NCI-H1417 (cell line): Measurements from ENCODE around the gene BMP5.
A peak's percentile ranks its signal among the peaks of the same experiment; 100 is the strongest.

Experiments
- DNase-seq, 3 experiments: peaks; one replicate each; lab custom pipeline; 2025; lab: John Stamatoyannopoulos, UW

BMP5 gene

DNA sequence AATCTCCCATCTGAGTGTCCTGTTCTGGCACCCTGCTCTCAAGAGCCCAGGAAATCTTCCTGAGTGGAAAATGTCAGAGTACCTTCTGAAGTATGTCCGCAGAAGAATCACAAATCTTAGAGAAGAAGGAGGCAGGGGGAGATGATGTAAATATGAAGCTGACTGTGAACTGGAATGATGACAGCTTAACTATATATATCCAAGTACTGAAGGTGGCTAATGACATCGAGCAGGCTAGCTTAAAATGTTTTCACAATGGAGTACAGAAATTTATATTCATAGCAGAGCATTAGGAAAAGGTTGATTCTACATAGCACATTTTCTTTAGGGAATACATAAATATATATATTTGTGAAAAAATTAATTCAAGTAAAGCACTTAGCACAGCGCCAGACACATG lies 64.3 kb downstream of the BMP5 start:
- no peak for DNase-seq

DNA sequence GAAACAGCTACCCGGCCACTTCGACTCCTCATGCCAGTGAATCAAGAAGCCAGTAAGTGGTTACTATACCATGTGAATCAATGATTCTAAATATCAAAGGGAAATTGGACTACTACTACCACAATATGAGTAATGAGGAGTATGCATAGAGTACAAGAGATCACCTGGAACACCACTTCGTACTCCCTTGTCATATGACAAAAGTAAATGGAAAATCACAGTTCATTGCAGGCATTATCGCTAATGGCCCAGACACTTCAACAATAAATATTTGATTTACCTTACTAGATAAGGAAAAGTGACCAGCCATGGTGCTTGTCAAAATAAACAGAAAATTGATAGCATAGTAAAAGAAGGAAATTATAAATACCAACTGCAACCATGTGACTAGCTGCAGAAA lies 73.1 kb downstream of the BMP5 start:
- no peak for DNase-seq

DNA sequence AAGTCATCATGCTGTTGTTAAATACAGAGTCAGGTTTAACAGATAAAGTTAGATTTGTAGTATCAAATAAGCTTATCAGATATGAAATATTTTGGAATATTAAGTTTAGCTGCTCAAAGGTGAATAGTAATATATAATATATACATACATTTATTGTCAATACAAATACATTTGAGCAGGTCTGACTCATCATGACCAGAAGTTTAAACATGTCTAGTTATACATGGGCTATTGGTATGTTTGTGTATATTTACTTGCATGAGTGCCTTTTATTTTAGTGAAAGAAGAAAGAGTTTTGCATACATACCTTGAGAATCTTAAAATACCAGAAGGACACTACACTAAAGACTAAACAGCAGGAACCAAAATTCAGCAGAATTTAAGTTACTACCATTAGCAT lies 76.8 kb downstream of the BMP5 start:
- DNase-seq, result no peak

DNA sequence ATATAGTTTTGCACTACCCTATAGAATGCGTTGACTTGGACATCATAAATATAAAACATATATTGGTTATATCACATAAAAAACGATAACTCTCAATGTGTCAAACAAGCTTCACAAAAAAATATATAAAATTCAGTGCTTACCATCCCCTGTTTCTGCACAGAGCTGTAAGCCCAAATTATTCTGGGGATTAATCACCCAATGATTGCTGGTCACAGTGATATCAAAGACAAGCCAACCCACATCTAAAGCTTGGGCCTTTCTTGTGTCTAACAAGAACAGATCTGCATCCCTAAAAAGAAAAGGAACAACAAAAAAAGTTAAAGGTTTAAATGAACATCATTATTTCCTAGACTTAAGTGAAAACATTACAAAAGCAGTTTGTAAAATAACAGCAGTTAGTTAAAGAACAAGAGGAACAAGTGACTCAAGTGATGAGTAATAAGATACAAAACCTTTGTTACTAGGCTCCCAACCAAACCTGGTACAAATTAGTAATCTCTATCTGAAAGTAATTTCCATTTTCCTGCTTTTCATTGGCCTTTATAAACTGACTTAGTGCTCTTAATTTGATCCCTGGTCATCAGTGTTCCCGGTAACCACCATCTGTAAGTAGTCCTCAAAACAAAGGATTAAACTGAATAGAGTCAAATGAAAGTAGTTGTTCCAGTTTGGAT lies 81.1 kb downstream of the BMP5 start:
- no peak for DNase-seq

DNA sequence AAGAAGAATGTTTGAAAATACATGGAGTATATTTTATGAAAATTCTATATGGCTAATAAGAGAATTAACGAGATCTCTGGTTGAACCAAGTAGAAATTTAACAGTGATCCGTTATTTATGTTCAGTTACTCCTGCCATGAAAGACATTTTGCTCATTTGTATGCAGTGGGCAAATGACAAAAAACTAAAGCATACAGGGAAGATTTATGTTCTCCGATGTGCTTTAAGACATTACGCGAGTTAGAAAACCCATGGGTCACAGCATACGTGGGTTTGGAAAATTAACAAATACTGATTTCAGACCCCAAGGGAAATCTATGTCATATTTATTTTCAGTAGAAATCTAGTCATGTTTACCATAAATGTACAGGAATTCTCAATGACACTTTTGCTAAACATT lies 90.1 kb downstream of the BMP5 start:
- DNase-seq, result no peak

DNA sequence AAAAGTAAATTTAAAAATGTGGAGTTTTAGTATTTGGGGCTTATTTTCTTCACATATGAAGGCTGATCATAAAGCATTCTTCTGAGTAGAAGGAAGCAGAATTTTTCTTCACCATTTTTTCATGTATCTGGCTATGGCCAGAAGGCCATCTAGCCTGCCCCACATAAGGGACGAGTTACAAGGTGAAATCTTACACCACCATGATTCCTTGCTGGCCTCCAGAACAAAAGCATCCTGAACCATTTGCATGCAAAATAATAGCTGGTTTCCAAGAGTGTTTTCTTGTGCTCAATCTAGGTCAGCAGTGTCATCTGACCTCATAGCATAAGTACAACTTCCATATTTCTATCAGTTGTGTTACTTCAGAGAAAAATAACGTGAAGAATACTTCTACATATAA lies 93.1 kb downstream of the BMP5 start:
- no peak for DNase-seq

DNA sequence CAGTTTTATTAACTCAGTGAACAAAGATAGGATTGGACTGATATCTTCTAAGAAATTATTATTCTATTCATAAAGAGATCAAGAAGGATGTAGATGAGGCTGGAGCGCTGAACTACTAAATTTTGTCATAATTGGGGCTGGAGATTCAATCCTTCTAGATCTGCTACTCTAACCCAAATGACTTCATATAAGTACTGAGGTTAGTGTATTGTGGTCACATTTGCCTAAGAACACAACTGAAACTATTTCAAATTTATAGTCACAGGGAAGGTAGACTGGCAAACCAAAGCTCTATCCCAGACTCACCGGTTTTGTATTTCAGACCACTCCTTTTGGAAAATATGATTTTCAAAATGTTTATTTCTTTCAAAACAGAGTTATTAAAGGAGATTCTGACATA lies 96.7 kb downstream of the BMP5 start:
- DNase-seq, result no peak

DNA sequence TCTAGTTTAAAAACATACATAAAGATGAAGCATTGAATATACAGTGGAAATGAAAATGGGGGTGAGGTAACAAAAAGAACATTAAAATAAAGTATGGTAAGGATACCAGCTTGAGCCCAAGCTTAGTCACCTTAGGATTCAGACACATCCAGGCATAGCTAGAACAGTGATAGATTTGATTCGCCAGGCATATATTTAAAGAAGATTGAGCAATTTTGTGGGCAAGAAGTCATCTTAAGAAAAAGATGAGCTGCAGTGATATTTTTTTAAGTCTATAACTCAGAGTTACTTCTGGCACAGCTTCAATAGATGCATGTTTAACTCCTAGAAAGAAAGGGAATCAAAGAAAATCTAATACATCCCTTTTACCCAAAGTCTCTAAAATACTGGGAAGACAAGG lies 97.9 kb downstream of the BMP5 start:
- DNase-seq, result no peak

DNA sequence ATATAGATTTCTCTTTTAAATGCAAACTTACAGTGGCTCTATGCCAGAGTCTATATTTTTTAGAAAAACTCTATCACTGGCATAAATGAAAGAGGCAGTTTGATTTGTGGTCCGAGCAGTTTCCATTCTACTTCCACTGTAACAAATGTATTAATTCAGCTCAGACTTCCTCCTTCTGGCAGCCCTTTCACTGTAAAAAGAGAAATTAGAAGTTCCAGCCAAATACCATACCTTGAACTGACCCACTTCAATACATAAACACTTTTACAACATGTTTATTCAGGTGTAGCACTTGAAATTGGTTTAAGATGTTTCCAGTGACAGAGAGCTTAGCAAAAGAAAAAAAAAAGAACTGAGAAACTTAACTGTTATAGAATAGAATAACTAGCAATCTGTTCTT lies 99.3 kb downstream of the BMP5 start:
- no peak for DNase-seq

DNA sequence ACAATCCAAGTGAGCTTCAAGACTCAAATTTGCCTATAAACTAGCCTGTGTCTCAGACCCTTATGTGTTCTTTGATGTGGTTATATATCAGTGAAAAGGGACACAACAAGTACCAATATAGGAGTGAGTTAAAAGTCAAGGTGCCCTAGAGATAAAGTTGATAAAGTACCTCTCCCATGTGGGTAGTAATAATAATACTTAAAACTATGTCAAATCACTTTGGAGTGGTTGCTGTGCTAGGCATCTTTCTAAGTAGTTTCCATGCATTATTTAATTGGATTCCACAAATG lies 100.4 kb downstream of the BMP5 start:
- no peak for DNase-seq

DNA sequence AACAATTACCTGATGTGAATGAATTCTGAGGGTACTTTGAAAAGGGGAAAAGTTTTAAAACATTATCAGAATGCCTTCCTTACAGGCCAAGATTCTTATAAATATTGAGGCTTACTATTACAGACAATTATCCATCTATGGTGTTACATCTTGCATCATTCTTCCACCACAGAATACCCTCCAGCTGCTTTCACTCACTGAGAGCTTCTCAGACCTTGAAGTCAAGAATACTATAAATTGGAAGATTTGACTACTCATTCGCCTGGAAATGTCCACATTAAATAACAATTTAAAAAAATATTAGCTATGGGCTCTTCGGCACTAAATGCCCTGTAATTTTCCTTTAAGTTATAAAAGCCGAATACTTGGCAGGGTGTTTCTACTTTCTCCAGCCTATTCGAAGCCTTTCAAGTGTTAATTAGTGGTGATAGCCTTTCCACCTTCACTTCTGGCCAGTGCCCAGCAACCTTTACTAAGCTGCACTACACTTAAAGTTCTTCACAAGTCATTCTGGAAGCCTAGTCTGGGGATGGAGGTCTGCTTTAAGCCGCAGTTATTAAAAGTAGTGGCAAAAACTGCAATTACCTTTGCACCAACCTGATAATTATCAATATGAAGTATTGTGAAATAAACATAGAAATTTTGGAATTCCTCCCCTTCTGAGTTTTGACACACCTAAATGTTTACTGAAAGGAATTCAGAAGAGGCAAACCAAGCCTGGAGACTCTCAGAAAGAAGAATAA lies 100.9 kb downstream of the BMP5 start:
- DNase-seq, result no peak

DNA sequence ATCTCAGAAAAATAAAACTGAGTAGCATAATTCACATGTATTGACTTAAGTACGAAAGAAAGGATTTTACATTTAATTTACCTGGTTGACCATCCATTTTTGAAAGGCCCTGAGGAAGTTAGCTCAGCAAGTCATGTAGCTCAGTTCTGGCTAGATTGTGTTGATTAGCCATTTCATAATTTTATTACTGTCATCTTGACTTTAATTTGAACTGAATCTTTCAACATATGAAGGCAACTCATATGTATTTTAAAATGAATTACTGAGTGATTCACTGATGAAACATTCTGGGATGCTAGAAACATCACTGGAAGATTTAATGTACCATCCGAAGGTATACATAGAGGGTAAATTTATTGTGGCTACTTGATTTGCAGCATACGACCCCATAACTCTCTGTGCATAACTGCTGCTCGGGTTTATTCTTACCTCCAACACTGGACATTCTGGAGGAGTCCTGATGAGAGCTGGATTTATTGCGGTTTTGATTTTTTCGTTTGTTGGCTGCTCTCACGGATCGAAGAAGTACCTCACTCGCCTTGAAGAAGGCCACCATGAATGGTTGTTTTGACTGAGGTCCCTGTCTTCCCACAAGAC lies 101.7 kb downstream of the BMP5 start:
- no peak for DNase-seq

DNA sequence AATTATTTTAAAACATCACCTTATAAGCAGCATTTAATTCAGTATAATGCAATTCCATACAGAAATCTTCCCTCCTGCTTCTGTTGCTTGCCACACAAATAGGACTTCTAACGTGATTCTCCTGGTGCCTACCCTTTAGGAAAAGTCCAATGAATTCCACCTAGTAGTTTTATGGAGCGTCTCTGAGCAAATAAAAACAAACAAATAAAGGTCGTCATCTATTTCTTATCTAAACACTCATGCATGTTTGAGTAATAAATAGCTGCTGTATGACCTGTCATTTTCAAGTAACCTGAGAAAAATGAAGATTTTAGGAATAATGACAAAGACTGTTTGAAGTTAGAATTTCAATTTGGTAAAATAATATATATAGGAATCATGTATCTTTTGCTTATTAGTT lies 102.7 kb downstream of the BMP5 start:
- DNase-seq, result peak in 1 of 3 experiments; percentile 49

DNA sequence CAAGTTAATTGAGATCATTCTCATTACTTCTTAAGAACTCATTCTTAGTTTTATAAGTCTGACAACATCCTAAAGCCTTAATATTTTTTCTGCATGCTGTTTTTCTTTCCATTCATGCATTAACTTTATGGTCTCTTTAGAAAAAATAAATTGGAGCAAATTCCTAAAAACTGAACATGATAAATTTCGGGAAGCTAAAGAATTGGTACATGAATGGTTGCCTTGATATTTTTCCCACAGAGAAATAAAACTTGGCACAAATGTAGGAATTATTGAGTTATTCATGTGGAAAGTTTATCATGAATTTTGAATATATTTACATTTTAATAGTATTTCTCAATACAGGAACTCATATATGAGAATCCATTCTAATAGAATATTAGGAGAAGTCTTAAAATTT lies 115.9 kb downstream of the BMP5 start:
- DNase-seq, result no peak

DNA sequence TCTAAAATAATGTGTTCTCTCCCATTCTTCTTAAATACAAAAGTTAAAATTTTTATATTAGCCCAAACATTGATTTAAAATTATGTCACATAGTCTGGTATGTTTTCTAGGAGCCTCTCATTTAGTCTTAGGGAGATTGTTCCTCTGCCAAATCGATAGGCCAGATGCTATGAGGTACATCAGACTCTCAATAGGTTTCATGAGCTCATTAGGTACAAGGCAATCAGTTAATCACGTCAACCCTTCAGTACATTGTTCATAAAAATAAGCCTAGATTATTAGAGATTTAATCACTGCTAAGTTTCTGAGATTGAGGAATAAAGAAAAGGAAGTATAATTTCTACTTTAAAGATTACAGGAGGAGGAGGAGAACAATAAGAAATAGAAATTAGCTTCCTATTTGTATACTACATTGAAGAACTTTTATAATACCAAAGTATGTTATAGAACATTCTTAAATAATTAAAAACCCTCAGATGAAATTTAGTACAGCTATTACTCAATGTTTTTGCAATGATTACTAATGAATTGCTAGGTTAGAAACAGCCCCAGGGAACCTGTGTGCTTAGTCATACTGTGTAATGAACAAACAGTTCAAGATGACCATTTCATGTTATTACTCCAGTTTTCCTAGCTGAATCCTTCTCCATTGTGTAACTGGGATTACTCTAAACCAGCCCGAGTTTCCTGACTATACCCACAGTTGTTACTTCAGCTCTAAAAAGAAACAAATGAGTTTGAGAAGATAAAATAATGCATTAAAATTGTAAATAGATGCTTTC lies 117.0 kb downstream of the BMP5 start:
- DNase-seq, result peak in 2 of 3 experiments; percentile 14 to 62

DNA sequence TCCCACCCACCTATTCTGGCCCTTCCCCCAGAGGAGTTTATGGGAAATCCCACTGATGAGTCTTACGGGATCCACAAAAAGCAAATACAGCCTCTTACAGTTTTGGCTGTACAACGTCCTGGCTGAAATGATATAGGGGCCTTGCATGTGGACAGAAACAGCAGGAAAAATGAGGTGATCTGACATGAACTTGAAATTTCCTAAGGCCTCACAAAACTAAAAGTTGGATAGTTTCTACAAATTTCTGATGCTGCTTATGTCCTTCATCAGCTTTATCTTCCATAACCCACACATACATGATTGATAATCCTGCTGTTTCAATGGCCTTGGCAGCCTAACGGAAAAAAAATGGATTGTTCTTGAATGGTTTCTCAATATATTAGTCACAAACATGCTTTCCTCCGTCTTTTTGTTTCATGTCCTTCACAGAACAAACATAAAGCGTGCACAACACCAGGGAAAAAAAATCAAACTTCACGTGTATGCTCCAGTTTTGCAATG lies 118.8 kb downstream of the BMP5 start:
- no peak for DNase-seq

DNA sequence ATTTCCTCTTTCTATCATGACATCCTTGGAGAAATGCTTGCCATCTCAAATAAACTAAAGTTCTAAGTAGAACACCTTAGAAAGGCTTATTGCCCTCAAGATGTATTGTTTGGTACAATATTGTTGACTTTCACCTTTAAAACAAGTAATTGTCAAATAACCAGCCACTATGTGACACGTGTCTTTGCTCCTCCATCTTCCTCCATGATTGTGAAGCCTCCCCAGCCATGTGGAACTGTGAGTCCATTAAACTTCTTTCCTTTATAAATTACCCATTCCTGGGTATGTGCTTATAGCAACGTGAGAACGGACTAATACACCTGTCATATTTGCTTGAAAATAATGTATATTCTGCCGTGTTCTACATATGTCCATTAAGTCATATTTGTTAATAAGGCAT lies 126.5 kb downstream of the BMP5 start:
- DNase-seq, result no peak

DNA sequence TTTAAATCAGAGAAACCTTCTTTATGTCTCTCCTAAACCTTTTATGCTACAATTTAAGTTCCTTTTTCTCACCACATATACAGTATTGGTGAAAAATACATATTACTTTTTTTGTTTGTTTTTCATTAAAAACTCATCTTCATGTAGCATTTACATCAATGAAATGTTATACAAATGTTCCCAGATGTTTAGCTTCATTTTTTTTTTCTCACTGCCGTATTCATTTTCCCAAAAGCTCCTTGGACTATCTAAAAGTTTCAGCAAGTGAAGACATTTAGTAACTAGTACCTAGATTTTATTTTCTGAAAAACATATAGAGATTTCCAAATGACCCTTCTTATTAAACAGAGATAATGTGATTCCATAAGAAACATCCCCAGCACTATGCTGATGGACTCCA lies 128.9 kb downstream of the BMP5 start:
- DNase-seq, result no peak

DNA sequence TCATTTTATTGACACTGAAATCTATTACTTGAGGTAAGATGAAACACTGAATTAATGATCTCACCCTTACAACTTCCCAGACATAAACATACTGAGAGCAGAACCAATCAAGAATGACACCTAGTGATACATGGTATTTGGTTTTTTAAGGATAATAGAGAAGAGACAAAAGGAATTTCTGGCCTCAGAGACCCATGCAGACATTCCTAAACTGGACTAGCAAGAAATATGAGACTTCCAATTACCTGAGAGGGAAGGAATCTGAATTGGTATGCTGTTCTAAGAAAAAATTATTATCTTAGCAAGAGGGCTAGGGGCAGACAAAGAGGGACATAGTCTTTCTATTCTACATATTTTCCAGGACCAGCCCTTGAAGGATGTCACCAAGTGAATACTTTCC lies 141.1 kb downstream of the BMP5 start:
- no peak for DNase-seq

DNA sequence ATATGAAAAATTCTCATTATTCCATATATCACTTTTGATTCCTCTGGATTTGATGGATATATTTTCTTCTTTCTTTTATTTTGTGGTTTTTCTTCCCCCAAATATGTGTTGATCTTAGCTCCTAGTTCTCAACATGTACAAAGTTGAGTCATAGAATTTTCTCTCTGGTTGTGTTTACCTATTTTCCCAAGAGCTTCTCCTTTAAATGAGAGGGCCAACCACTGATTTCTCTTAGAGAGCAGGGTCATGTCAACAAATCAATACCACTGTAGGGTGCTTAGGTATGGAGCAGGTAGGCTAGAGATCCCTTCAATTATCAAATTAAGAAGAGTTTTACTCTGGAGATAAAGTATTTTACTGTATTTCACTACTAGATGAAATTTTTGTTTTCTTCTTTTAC lies 145.7 kb downstream of the BMP5 start:
- no peak for DNase-seq

DNA sequence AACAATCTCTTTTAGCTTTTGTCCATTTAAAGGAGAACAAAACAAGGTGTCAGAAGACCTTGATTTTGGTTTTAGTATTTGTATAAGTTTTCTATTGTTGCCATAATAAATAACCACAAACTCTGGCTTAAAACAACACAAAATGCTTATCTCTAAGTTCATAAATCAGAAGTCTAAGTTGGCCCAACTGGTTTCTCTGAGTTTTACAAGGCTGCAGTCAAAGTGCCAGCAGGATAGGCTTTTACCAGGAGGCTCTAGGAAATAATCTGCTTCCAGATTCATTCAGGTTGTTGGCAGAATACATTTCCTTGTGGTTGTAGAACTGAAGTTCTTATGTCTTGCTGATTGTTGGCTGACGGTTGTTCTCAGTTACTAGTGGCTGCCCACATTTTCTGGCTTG lies 149.2 kb downstream of the BMP5 start:
- no peak for DNase-seq

DNA sequence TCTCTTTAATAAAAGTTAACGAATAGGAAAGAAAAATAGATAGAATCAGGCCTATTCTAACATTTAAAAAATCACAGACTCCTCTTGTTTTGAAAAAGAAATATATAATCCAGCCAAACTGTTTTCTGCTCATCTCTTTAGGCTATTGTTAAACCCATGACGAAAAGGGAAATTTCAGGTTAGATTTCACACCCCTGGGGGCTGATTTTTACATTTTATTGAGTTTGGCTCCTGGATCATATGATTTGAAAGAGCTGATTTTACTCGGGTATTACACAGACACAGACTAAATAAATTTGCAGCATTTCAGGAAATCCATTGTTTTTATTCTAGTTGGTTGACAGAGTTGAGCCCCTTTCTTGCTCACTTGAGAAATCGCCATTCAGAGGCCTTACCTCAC lies 160.6 kb downstream of the BMP5 start:
- DNase-seq, result no peak

DNA sequence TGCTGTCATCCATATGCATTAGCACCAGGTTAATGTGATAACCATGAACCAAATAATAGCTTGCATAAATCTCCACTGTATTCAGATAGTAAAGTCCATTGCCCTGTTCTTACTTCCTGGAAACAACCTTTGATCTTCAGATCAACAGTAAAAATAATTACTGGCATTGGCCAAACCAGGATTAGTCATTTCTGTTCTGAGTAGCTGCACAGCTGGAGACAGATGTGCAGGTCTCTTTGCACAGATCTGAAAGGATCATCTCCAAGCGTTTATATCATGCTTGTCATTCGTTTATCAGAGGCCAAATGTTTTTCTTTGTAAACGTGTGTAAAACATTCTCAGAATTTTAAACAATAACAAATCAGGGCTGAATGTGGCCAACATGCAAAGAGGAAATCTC lies 162.0 kb downstream of the BMP5 start:
- peak in 2 of 3 experiments; percentile 21 to 63 for DNase-seq
